ENCODE measurements around the gene CIDEA. TPM values are rescaled to one million over a fixed set of nuclear protein-coding genes. Genes with fewer than 3 reads are reported as not detected.

The CIDEA gene
- total RNA-seq, 1 experiment from 2014 or later: not detected

GRCh38 chr18:12291690-12292089, 37.5 kb downstream of the CIDEA start:
- H3K27me3 ChIP-seq (ENCODE audit: insufficient read depth, low read length): no peaks in the 10 kb centered on the region; the same call in 1 of the 2 replicates
- H2BK120ac ChIP-seq (ENCODE audit: low read depth, low read length, poor library complexity, severe bottlenecking): no peak overlapping the region
- H3K79me2 ChIP-seq (ENCODE audit: insufficient read depth, low read length): no peaks in the 10 kb centered on the region
- H4K20me1 ChIP-seq (ENCODE audit: control insufficient read depth, insufficient read depth, insufficient read length): no peaks in the 10 kb centered on the region
- H3K9ac ChIP-seq (ENCODE audit: extremely low read depth, insufficient read length, low read length): no peak overlapping the region
- no peak overlapping the region for H3K56ac ChIP-seq (ENCODE audit: insufficient read length, low read depth, low read length)
- H3K4me2 ChIP-seq (ENCODE audit: insufficient read depth, insufficient read length, low read length): no peak overlapping the region
- no peaks in the 10 kb centered on the region for H3K79me1 ChIP-seq (ENCODE audit: insufficient read depth, low read depth, low read length, poor library complexity, severe bottlenecking)
- H2AK5ac ChIP-seq (ENCODE audit: insufficient read length, low read length): no peak overlapping the region
- H2BK20ac ChIP-seq (ENCODE audit: low read depth, low read length, poor library complexity, severe bottlenecking): no peak overlapping the region
- no peaks in the 10 kb centered on the region for H3K36me3 Mint-ChIP-seq (ENCODE audit: insufficient read depth in 1 of 3, low read depth in 3 of 3)
- no peaks in the 10 kb centered on the region; a peak in 1 of 5 replicates for H3K9me3 Mint-ChIP-seq
- no peak overlapping the region for H4K5ac ChIP-seq (ENCODE audit: insufficient read length, low read depth, low read length)
- no peak overlapping the region for H3K23ac ChIP-seq (ENCODE audit: insufficient read length, low read depth, low read length)
- TF ChIP-seq, protein P1, sequence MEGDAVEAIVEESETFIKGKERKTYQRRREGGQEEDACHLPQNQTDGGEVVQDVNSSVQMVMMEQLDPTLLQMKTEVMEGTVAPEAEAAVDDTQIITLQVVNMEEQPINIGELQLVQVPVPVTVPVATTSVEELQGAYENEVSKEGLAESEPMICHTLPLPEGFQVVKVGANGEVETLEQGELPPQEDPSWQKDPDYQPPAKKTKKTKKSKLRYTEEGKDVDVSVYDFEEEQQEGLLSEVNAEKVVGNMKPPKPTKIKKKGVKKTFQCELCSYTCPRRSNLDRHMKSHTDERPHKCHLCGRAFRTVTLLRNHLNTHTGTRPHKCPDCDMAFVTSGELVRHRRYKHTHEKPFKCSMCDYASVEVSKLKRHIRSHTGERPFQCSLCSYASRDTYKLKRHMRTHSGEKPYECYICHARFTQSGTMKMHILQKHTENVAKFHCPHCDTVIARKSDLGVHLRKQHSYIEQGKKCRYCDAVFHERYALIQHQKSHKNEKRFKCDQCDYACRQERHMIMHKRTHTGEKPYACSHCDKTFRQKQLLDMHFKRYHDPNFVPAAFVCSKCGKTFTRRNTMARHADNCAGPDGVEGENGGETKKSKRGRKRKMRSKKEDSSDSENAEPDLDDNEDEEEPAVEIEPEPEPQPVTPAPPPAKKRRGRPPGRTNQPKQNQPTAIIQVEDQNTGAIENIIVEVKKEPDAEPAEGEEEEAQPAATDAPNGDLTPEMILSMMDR (conservative IDR thresholded peaks at IDR 0.05): no peak
- H2BK12ac ChIP-seq (ENCODE audit: insufficient read length, low read depth, low read length): no peak overlapping the region
- no peak overlapping the region for H3K14ac ChIP-seq (ENCODE audit: insufficient read depth, low read length)
- no peaks in the 10 kb centered on the region for H3K4me1 ChIP-seq (ENCODE audit: insufficient read depth, low read length)
- WGBS (ENCODE audit: extremely low coverage, insufficient read length, low lambda C conversion rate): no CpG with 5 or more reads among the region's 14 CpGs
- no peak overlapping the region for H3K27ac Mint-ChIP-seq
- peaks cover 27% of the 10 kb centered on the region for H3K27me3 Mint-ChIP-seq (ENCODE audit: low read depth)
- H3T11ph ChIP-seq (ENCODE audit: low read length): no peak overlapping the region
- H4K91ac ChIP-seq (ENCODE audit: insufficient read length, low read depth, low read length): no peak overlapping the region
- H4K8ac ChIP-seq (replicated peaks; ENCODE audit: insufficient read length, low read depth, low read length): no peak overlapping the region
- no peak overlapping the region for H3K27ac ChIP-seq (ENCODE audit: insufficient read length, low read depth, low read length)
- peaks cover 14% of the 10 kb centered on the region for H3K23me2 ChIP-seq (ENCODE audit: insufficient read length, low read depth, low read length, poor library complexity, severe bottlenecking)
- no peak overlapping the region for H3K18ac ChIP-seq (ENCODE audit: insufficient read length, low read depth, low read length)
- H2BK5ac ChIP-seq (ENCODE audit: insufficient read length, low read length): no peak overlapping the region
- no peak overlapping the region for H3K4me3 Mint-ChIP-seq
- no peaks in the 10 kb centered on the region for H3K9me3 ChIP-seq (ENCODE audit: control insufficient read depth, low read depth, low read length)
- peaks cover 14 to 20% of the 10 kb centered on the region in 2 experiments for H3K4me1 Mint-ChIP-seq
- DNase-seq: no peak
- no peak overlapping the region for H2BK15ac ChIP-seq (ENCODE audit: low read depth, low read length)
- no peak overlapping the region for H2AFZ ChIP-seq (ENCODE audit: low read length)
- H3K4ac ChIP-seq (ENCODE audit: low read depth, low read length): no peak overlapping the region
